K562 (cell line): ENCODE results near the gene PRKCE. TPM values are rescaled to one million over a fixed set of nuclear protein-coding genes. Genes with fewer than 3 reads are reported as not detected.

Source experiments
- ATAC-seq: fragments of 200-7000 bp; cut with Tn5 transposase; 3 replicates; pipeline ENCODE4 v1.9.1; 2020; ENCODE audit warnings: moderate library complexity
- BruUV-seq: library from RNA; stranded (reverse); fragments of 400-500 nt; replicated peaks from 2 replicates; lab custom pipeline; 2021; lab: Mats Ljungman, UMichigan
- CTCF ChIA-PET: fragments of 300-600 bp; formaldehyde crosslinking; extraction: SDS; loops from one replicate; lab custom pipeline; 2021; ENCODE audit warnings: low intra/inter-chr PET ratio; lab: Yijun Ruan, JAX
- POLR2A ChIA-PET: fragments of 300-600, 350-650 bp; sonication (Branson Sonifier 250); formaldehyde crosslinking; extraction: SDS; loops from one replicate; lab custom pipeline; 2021; ENCODE audit warnings: antibody characterized with exemption, inconsistent platforms; lab: Yijun Ruan, JAX
- DNase-seq, 4 experiments: peaks; one replicate each; pipeline versions ENCODE4 v3.0.0 to v3.0.0-alpha.2; 2011 to 2018; ENCODE audit warnings: low spot score in 3 of 4, mixed read lengths in 3 of 4; ENCODE audit errors: extremely low read depth in 1 of 4
- FAIRE-seq: peaks from 2 replicates; lab custom pipeline; 2011; peaks lifted over from hg19 to GRCh38; lab: Jason Lieb, UNC
- H2AFZ ChIP-seq: 2 replicates; pipeline ENCODE4 v1.6.0; 2011; ENCODE audit warnings: low read depth, low read length, control low read depth, inconsistent platforms
- H3K27ac ChIP-seq: fragments of 200-600 bp; 3 replicates; pipeline ENCODE4 v1.8.0; 2011; ENCODE audit warnings: low read depth, mild to moderate bottlenecking, control low read depth, inconsistent platforms, low read length, moderate library complexity, mixed read lengths; ENCODE audit errors: extremely low read depth
- H3K27me3 ChIP-seq, 2 experiments: fragments of 300-600 bp in 1 of 2; 2 replicates in 1 of 2; 3 replicates in 1 of 2; pipeline versions ENCODE4 v1.6.0 to v1.8.0; 2011; ENCODE audit warnings: inconsistent platforms in 2 of 2, low read length in 2 of 2, mild to moderate bottlenecking in 1 of 2, mixed read lengths in 1 of 2, moderate library complexity in 1 of 2; ENCODE audit not compliant: control insufficient read depth in 2 of 2, insufficient read depth in 2 of 2
- H3K36me3 ChIP-seq: fragments of 300-600 bp; 3 replicates; pipeline ENCODE4 v1.8.0; 2011; ENCODE audit warnings: mild to moderate bottlenecking, low read length, inconsistent platforms; ENCODE audit not compliant: control insufficient read depth, insufficient read depth
- H3K4me1 ChIP-seq, 2 experiments: fragments of 200-600 bp in 1 of 2; replicated peaks in 1 of 2; 2 replicates in 1 of 2; 3 replicates in 1 of 2; pipeline versions ENCODE4 v1.5.1 to v1.8.0; 2011; ENCODE audit warnings: inconsistent platforms in 2 of 2, low read length in 2 of 2, mild to moderate bottlenecking in 1 of 2, mixed read lengths in 1 of 2, moderate library complexity in 1 of 2; ENCODE audit not compliant: control insufficient read depth in 2 of 2, insufficient read depth in 2 of 2
- H3K4me2 ChIP-seq: 2 replicates; pipeline ENCODE4 v1.6.1; 2011; ENCODE audit warnings: low read length, control low read depth, inconsistent platforms, mixed read lengths; ENCODE audit not compliant: insufficient read depth
- H3K4me3 ChIP-seq: fragments of 200-600 bp; sonication (generic), shearing (Covaris generic); 2 replicates; pipeline ENCODE4 v1.5.1; 2016; ENCODE audit warnings: control low read depth, inconsistent platforms
- H3K79me2 ChIP-seq: fragments of 200-600 bp; 3 replicates; pipeline ENCODE4 v1.8.0; 2011; ENCODE audit warnings: low read length, inconsistent platforms; ENCODE audit not compliant: control insufficient read depth, insufficient read depth
- H3K9ac ChIP-seq, 2 experiments: 2 replicates each; pipeline versions ENCODE4 v1.6.0 to v1.6.1; 2011; ENCODE audit warnings: low read depth in 2 of 2, low read length in 2 of 2, control low read depth in 1 of 2, inconsistent platforms in 1 of 2, mild to moderate bottlenecking in 1 of 2, mixed read lengths in 1 of 2; ENCODE audit not compliant: insufficient read depth in 1 of 2
- H3K9me1 ChIP-seq: one replicate; pipeline ENCODE4 v1.6.0; 2011; ENCODE audit warnings: inconsistent platforms, mild to moderate bottlenecking, low read length, moderate library complexity; ENCODE audit not compliant: control insufficient read depth, insufficient read depth
- H3K9me3 ChIP-seq: replicated peaks from 2 replicates; pipeline ENCODE4 v1.5.1; 2011; ENCODE audit warnings: low read depth, low read length, inconsistent platforms; ENCODE audit not compliant: control insufficient read depth, insufficient read depth
- H4K20me1 ChIP-seq: replicated peaks from 2 replicates; pipeline ENCODE4 v1.6.1; 2011; ENCODE audit warnings: low read length, inconsistent platforms, mixed read lengths; ENCODE audit not compliant: control insufficient read depth, insufficient read depth
- ASH1L ChIP-seq: fragments of 450-650 bp; IDR thresholded peaks from 2 replicates; pipeline ENCODE4 v1.6.1; 2018; ENCODE audit warnings: borderline replicate concordance, mild to moderate bottlenecking, low read depth; ENCODE audit not compliant: partially characterized antibody
- BMI1 ChIP-seq: fragments of 150-350 bp; IDR thresholded peaks from 2 replicates; pipeline ENCODE4 v1.6.1; 2014; ENCODE audit warnings: low read length
- GABPA ChIP-seq: fragments of 200-800 bp; sonication (Bioruptor generic); conservative IDR thresholded peaks from 2 replicates; pipeline ENCODE4 v1.6.1; 2016; ENCODE audit warnings: low read depth, missing genetic modification characterization, missing compliant biosample characterization
- LARP7 ChIP-seq: fragments of 450-650 bp; IDR thresholded peaks from 2 replicates; pipeline ENCODE4 v1.6.1; 2016
- SNIP1 ChIP-seq: fragments of 450-650 bp; IDR thresholded peaks from 2 replicates; pipeline ENCODE4 v1.7.1; 2017; ENCODE audit warnings: low read depth, mild to moderate bottlenecking
- THRAP3 ChIP-seq: fragments of 450-650 bp; IDR thresholded peaks from 2 replicates; pipeline ENCODE4 v1.6.1; 2016; ENCODE audit warnings: mild to moderate bottlenecking, inconsistent platforms, borderline replicate concordance
- ZNF76 ChIP-seq: fragments of 250-450 bp; sonication (Bioruptor Pico); IDR thresholded peaks from 2 replicates; pipeline ENCODE4 v1.4.0; 2020; ENCODE audit warnings: mild to moderate bottlenecking, moderate library complexity, borderline replicate concordance
- ZZZ3 ChIP-seq: fragments of 450-650 bp; IDR thresholded peaks from 2 replicates; pipeline ENCODE4 v1.6.1; 2016; ENCODE audit warnings: antibody characterized with exemption, mild to moderate bottlenecking, moderate library complexity
- WGBS: fragments of 100-300 bp; shearing (Covaris generic); methylation state at CpG from one replicate; pipeline ENCODE4 v1.1.6; 2016; ENCODE audit warnings: low coverage, mixed read lengths; ENCODE audit not compliant: insufficient coverage; ENCODE audit errors: missing lambda C conversion rate; 5-methylcytosine and 5-hydroxymethylcytosine counted together
- in situ Hi-C: fragments of 300-500 bp; cut with MboI; formaldehyde crosslinking; loops from 4 replicates; pipeline ENCODE4 v1.15.0; 2018; ENCODE audit warnings: inconsistent platforms, mixed read lengths
- intact Hi-C: fragments of 100-400 bp; cut with micrococcal nuclease; formaldehyde crosslinking; loops from 2 replicates; pipeline ENCODE4 v1.14.2; 2022
- polyA plus RNA-seq, 8 experiments: library from polyadenylated mRNA; depleted of rRNA in 4 of 8; stranded (reverse) in 5 of 8; unstranded in 3 of 8; fragments of >200 nt; fragmentation: Nextera tagmentation in 2 of 8; fragmentation: Illumina TruSeq in 1 of 8; extraction: Ambion mirVana in 2 of 8; extraction: Trizol in 1 of 8; gene quantifications; 2 replicates each; pipeline versions ENCODE4 v1.2.1 to v1.2.3, GENCODE V29; 2011 to 2014; ENCODE audit warnings: inconsistent platforms in 1 of 8, missing spikeins in 1 of 8
- total RNA-seq, 7 experiments: library from RNA; depleted of rRNA in 6 of 7; stranded (reverse); fragments of >200 nt in 6 of 7; fragmentation: Illumina TruSeq in 2 of 7; extraction: Trizol in 2 of 7; gene quantifications; 2 replicates each; pipeline versions ENCODE4 v1.2.1 to v1.2.3, GENCODE V29; 2011 to 2021; ENCODE audit warnings: low replicate concordance in 1 of 7
- TF ChIP-seq, protein P1 (sequence below): sonication (generic); formaldehyde crosslinking; IDR thresholded peaks from 2 replicates; pipeline ENCODE4 v1.8.0; 2022; ENCODE audit warnings: mild to moderate bottlenecking, missing genetic modification reagents

Gene PRKCE
- total and polyA plus RNA-seq, 9 of the 15 experiments (the other 6 are each of a cell fraction or from before 2014, with no cell fraction given): 0.06 to 1.0 (median 0.22) TPM; not detected in 1

DNA sequence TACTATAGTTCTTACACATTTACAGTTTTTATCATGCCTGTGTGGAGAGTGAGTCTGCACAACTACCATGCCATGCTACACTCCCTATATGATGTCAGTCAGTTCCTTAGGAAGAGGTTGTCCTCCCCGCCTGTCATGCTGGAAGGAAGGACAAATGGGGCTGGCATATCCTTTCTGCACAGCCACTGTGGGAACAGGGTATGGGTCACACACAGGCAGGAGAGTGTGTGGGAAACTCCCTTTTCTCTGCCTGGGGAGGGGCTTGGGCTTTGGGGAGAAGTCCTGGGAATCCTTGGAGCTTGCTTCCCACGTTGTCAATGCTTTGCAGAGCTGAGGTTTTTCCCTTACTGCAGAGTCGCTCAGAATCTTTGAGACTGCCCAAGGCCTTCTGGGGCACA lies 232.1 kb downstream of the PRKCE start:
- Histone ChIP-seq H3K4me3 (no peak overlapping the region), H3K4me2 (no peak overlapping the region), H3K79me2 (no peaks in the 10 kb centered on the region), H3K4me1 (no peaks in the 10 kb centered on the region), H3K27me3 (peaks cover 6 to 30% of the 10 kb centered on the region in 2 experiments; a peak in 4 of 5 replicates), H3K36me3 (no peaks in the 10 kb centered on the region), H3K9ac (no peak overlapping the region), H3K9me1 (no peaks in the 10 kb centered on the region), H3K27ac (no peak overlapping the region), H2AFZ (no peak overlapping the region), H3K9me3 (no peaks in the 10 kb centered on the region), H4K20me1 (no peaks in the 10 kb centered on the region)
- TF ChIP-seq ASH1L: no peak
- TF ChIP-seq SNIP1: no peak
- TF ChIP-seq THRAP3: no peak
- TF ChIP-seq ZZZ3: no peak
- TF ChIP-seq GABPA (tag): no peak
- TF ChIP-seq, protein P1, sequence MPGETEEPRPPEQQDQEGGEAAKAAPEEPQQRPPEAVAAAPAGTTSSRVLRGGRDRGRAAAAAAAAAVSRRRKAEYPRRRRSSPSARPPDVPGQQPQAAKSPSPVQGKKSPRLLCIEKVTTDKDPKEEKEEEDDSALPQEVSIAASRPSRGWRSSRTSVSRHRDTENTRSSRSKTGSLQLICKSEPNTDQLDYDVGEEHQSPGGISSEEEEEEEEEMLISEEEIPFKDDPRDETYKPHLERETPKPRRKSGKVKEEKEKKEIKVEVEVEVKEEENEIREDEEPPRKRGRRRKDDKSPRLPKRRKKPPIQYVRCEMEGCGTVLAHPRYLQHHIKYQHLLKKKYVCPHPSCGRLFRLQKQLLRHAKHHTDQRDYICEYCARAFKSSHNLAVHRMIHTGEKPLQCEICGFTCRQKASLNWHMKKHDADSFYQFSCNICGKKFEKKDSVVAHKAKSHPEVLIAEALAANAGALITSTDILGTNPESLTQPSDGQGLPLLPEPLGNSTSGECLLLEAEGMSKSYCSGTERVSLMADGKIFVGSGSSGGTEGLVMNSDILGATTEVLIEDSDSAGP: no peak
- no peak for TF ChIP-seq ZNF76 (CRISPR knock-in tag)
- TF ChIP-seq BMI1: no peak
- no peak for TF ChIP-seq LARP7
- WGBS: 2% methylated on average over 3 of the region's 3 CpGs
- BruUV-seq: no TSS peak
- FAIRE-seq (no peak), DNase-seq (no peak), ATAC-seq (no peak)
- CTCF ChIA-PET: no interaction called here
- intact Hi-C loops: no loop called here
- in situ Hi-C loops: no loop called here
- POLR2A ChIA-PET: no interaction called here
